Transverse colon (tissue), 3 donors: ENCODE data around the gene EVA1C.

Source experiments
- POLR2A ChIP-seq: fragments of 450-650 bp; IDR thresholded peaks from one replicate; pipeline ENCODE4 v1.6.1; 2016; ENCODE audit warnings: antibody characterized with exemption, mild to moderate bottlenecking, moderate library complexity
- TF ChIP-seq, protein P1 (sequence below), 5 experiments: fragments of 200-600 bp in 3 of 5; fragments of 450-650 bp in 2 of 5; sonication (generic) in 3 of 5; IDR thresholded peaks; 1 replicate in 2 of 5; 2 replicates in 3 of 5; pipeline ENCODE4 v1.5.1; 2016 to 2017; ENCODE audit warnings: antibody characterized with exemption in 5 of 5, inconsistent platforms in 3 of 5, mild to moderate bottlenecking in 2 of 5, moderate library complexity in 1 of 5

- TF ChIP-seq, protein P1, sequence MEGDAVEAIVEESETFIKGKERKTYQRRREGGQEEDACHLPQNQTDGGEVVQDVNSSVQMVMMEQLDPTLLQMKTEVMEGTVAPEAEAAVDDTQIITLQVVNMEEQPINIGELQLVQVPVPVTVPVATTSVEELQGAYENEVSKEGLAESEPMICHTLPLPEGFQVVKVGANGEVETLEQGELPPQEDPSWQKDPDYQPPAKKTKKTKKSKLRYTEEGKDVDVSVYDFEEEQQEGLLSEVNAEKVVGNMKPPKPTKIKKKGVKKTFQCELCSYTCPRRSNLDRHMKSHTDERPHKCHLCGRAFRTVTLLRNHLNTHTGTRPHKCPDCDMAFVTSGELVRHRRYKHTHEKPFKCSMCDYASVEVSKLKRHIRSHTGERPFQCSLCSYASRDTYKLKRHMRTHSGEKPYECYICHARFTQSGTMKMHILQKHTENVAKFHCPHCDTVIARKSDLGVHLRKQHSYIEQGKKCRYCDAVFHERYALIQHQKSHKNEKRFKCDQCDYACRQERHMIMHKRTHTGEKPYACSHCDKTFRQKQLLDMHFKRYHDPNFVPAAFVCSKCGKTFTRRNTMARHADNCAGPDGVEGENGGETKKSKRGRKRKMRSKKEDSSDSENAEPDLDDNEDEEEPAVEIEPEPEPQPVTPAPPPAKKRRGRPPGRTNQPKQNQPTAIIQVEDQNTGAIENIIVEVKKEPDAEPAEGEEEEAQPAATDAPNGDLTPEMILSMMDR (IDR thresholded peaks at IDR 0.05) = no peak
- TF ChIP-seq POLR2A = no peak
Observed at GRCh38 chr21:32529679-32530078, 117.2 kb downstream of the EVA1C start.
